SK-N-SH (cell line): ENCODE measurements around the gene CCDC6. TPM values are rescaled to one million over a fixed set of nuclear protein-coding genes. Genes with fewer than 3 reads are reported as not detected.

Experiments used
- CTCF ChIA-PET: fragments of 300-600, 350-600 bp; formaldehyde crosslinking; extraction: SDS; loops from one replicate; lab custom pipeline; 2021; lab: Yijun Ruan, JAX
- POLR2A ChIA-PET: fragments of 350-600 bp; sonication (Branson Sonifier 250); formaldehyde crosslinking; extraction: SDS; loops from one replicate; lab custom pipeline; 2020; ENCODE audit warnings: antibody characterized with exemption, inconsistent platforms; lab: Yijun Ruan, JAX
- DNase-seq: peaks from one replicate; pipeline ENCODE4 v3.0.0; 2012
- H2AFZ ChIP-seq: fragments of 200-600 bp; sonication (generic); 2 replicates; pipeline ENCODE4 v1.8.1; 2016; ENCODE audit warnings: antibody characterized with exemption, mild to moderate bottlenecking, low read depth
- H3F3A ChIP-seq: fragments of 200-600 bp; sonication (generic); replicated peaks from 2 replicates; pipeline ENCODE3; 2016; ENCODE audit warnings: antibody characterized with exemption, mild to moderate bottlenecking; ENCODE audit not compliant: insufficient read depth
- H3K27ac ChIP-seq, 2 experiments: fragments of 200-500 bp in 1 of 2; fragments of 200-600 bp in 1 of 2; sonication (Bioruptor generic) in 1 of 2; sonication (generic), shearing (Covaris generic) in 1 of 2; 2 replicates each; pipeline versions ENCODE4 v1.5.1 to v1.6.1; 2014 to 2016; ENCODE audit warnings: low read depth in 2 of 2, inconsistent platforms in 1 of 2, low read length in 1 of 2, mild to moderate bottlenecking in 1 of 2, mixed read lengths in 1 of 2
- H3K27me3 ChIP-seq: fragments of 200-600 bp; sonication (generic), shearing (Covaris generic); 2 replicates; pipeline ENCODE4 v1.6.1; 2016; ENCODE audit warnings: mixed run types; ENCODE audit not compliant: insufficient read depth
- H3K36me3 ChIP-seq, 2 experiments: fragments of 200-500 bp in 1 of 2; fragments of 200-600 bp in 1 of 2; sonication (Bioruptor generic) in 1 of 2; sonication (generic) in 1 of 2; replicated peaks in 1 of 2; 2 replicates each; pipeline versions ENCODE3 to v1.5.1; 2014 to 2016; ENCODE audit warnings: low read length in 1 of 2, mild to moderate bottlenecking in 1 of 2; ENCODE audit not compliant: insufficient read depth in 2 of 2, control insufficient read depth in 1 of 2
- H3K4me1 ChIP-seq, 2 experiments: fragments of 200-500 bp in 1 of 2; fragments of 200-600 bp in 1 of 2; sonication (Bioruptor generic) in 1 of 2; sonication (generic), shearing (Covaris generic) in 1 of 2; 2 replicates each; pipeline versions ENCODE4 v1.5.1 to v1.6.1; 2014 to 2016; ENCODE audit warnings: low read depth in 1 of 2, low read length in 1 of 2, mixed run types in 1 of 2; ENCODE audit not compliant: insufficient read depth in 2 of 2, control insufficient read depth in 1 of 2
- H3K4me2 ChIP-seq: fragments of 200-600 bp; sonication (generic), shearing (Covaris generic); 2 replicates; pipeline ENCODE4 v1.6.1; 2017; ENCODE audit warnings: mixed run types
- H3K4me3 ChIP-seq, 2 experiments: fragments of 200-500 bp in 1 of 2; fragments of 200-600 bp in 1 of 2; sonication (Bioruptor generic) in 1 of 2; sonication (generic), shearing (Covaris generic) in 1 of 2; 2 replicates each; pipeline versions ENCODE4 v1.5.1 to v1.8.1; 2014 to 2016; ENCODE audit warnings: low read depth in 2 of 2, inconsistent platforms in 1 of 2, low read length in 1 of 2, mild to moderate bottlenecking in 1 of 2, mixed read lengths in 1 of 2, moderate library complexity in 1 of 2
- H3K79me2 ChIP-seq: fragments of 200-600 bp; sonication (generic); 2 replicates; pipeline ENCODE4 v1.8.1; 2017; ENCODE audit warnings: mild to moderate bottlenecking; ENCODE audit not compliant: insufficient read depth
- H3K9ac ChIP-seq: fragments of 200-600 bp; sonication (generic); 2 replicates; pipeline ENCODE4 v1.6.1; 2017; ENCODE audit warnings: mixed run types
- H3K9me2 ChIP-seq: fragments of 200-600 bp; sonication (generic); 2 replicates; pipeline ENCODE4 v1.6.1; 2017; ENCODE audit warnings: mixed run types
- H3K9me3 ChIP-seq: fragments of 200-600 bp; sonication (generic); 2 replicates; pipeline ENCODE4 v1.6.1; 2017; ENCODE audit warnings: mixed run types, mild to moderate bottlenecking, moderate library complexity
- H4K20me1 ChIP-seq: fragments of 200-600 bp; sonication (generic); 2 replicates; pipeline ENCODE4 v1.6.1; 2017; ENCODE audit warnings: mild to moderate bottlenecking, mixed run types; ENCODE audit not compliant: insufficient read depth
- ELF1 ChIP-seq: IDR thresholded peaks from 2 replicates; pipeline ENCODE4 v1.4.0; 2012
- EP300 ChIP-seq, 2 experiments: IDR thresholded peaks; 2 replicates each; pipeline versions ENCODE4 v1.4.0 to v1.6.1; 2012; ENCODE audit warnings: borderline replicate concordance in 1 of 2, low read depth in 1 of 2, low read length in 1 of 2
- EZH2phosphoT487 ChIP-seq: fragments of 200-600 bp; sonication (generic); IDR thresholded peaks from 2 replicates; pipeline ENCODE4 v1.6.1; 2017; ENCODE audit warnings: low read depth, mixed run types, mild to moderate bottlenecking, antibody characterized with exemption, moderate library complexity, borderline replicate concordance
- FOSL2 ChIP-seq: IDR thresholded peaks from 2 replicates; pipeline ENCODE4 v1.4.0; 2012; ENCODE audit warnings: low read depth, mild to moderate bottlenecking, moderate library complexity, borderline replicate concordance
- MEF2A ChIP-seq: IDR thresholded peaks from 2 replicates; pipeline ENCODE4 v1.4.0; 2012; ENCODE audit warnings: low read depth, borderline replicate concordance
- MXI1 ChIP-seq: IDR thresholded peaks from 2 replicates; pipeline ENCODE4 v1.6.1; 2012; ENCODE audit warnings: mild to moderate bottlenecking, low read depth, low read length, improper control_type of control experiment
- NFIC ChIP-seq: IDR thresholded peaks from 2 replicates; pipeline ENCODE4 v1.4.0; 2012; ENCODE audit warnings: borderline replicate concordance
- POLR2AphosphoS5 ChIP-seq: IDR thresholded peaks from 2 replicates; pipeline ENCODE4 v1.6.1; 2012; ENCODE audit warnings: low read depth, low read length
- RCOR1 ChIP-seq: fragments of 150-350 bp; IDR thresholded peaks from 2 replicates; pipeline ENCODE4 v1.6.1; 2017; ENCODE audit warnings: antibody characterized with exemption, low read length
- RFX5 ChIP-seq: IDR thresholded peaks from 2 replicates; pipeline ENCODE4 v1.6.1; 2012; ENCODE audit warnings: mild to moderate bottlenecking, improper control_type of control experiment, low read length
- SMC3 ChIP-seq: IDR thresholded peaks from 2 replicates; pipeline ENCODE4 v1.6.1; 2012; ENCODE audit warnings: low read depth, low read length, improper control_type of control experiment
- TAF1 ChIP-seq: IDR thresholded peaks from 2 replicates; pipeline ENCODE4 v1.6.1; 2012; ENCODE audit warnings: low read depth, mild to moderate bottlenecking, low read length, moderate library complexity, borderline replicate concordance
- TCF12 ChIP-seq: IDR thresholded peaks from 2 replicates; pipeline ENCODE4 v1.4.0; 2012
- TEAD4 ChIP-seq: IDR thresholded peaks from 2 replicates; pipeline ENCODE4 v1.4.0; 2012; ENCODE audit warnings: mild to moderate bottlenecking, borderline replicate concordance; ENCODE audit not compliant: insufficient read depth
- WGBS: methylation state at CpG from one replicate; pipeline ENCODE4 v1.1.6; 2017; ENCODE audit warnings: low lambda C conversion rate; 5-methylcytosine and 5-hydroxymethylcytosine counted together
- polyA plus RNA-seq, 3 experiments: library from polyadenylated mRNA; depleted of rRNA; stranded (reverse); fragments of >200 nt; gene quantifications; 2 replicates each; pipeline ENCODE4 v1.2.3, GENCODE V29; 2012
- TF ChIP-seq, protein P1 (sequence below): fragments of 150-350 bp; IDR thresholded peaks from 2 replicates; pipeline ENCODE4 v1.6.1; 2016; ENCODE audit warnings: mild to moderate bottlenecking, low read depth, low read length
- TF ChIP-seq, protein P2 (sequence below): fragments of 200-600 bp; sonication (generic); IDR thresholded peaks from 2 replicates; pipeline ENCODE4 v1.6.1; 2017; ENCODE audit warnings: antibody characterized with exemption, mild to moderate bottlenecking, moderate library complexity
- TF ChIP-seq, protein P3 (sequence below): IDR thresholded peaks from 2 replicates; pipeline ENCODE4 v1.4.0; 2012; ENCODE audit warnings: low read depth, borderline replicate concordance

CCDC6 gene
- polyA plus RNA-seq, 1 of the 3 experiments (the other 2 are of a cell fraction), result 10.8 TPM

DNA sequence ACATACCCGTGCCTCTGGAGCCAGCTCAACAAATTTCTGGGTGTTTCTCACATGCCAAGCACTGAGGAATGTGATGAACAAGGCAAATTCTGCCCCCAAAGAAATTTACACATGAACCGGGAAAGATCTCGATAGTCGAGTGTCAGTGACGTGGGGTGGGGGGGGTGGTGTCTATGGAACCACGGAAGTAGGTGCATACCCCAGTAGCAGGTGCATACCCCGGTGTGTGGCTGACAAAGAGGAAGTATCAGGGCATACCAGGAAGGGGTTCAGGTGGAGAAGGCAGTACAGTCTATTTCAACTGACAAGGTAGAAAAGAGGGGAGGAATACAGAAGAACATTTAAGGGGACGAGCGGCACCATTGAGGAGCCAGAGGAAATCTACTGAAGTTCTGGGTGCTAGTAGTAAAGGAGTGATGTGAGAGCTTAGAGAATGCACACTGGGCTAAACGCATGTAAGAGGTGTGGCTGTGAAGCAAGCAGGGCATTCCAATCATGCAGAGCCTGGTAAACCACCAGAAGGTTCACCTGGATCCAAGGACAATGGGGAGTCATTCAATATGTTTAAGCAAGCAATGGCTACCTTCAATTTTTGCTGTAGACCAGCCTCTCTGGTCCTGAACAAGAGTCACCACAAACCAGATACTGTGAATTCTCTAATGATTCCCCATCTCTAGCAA lies 6.2 kb downstream of the CCDC6 start:
- Histone ChIP-seq H3K9me2 (no peaks in the 10 kb centered on the region), H3K4me1 (peaks cover 9 to 21% of the 10 kb centered on the region in 2 experiments; a peak in 3 of 4 replicates), H4K20me1 (peaks cover 82% of the 10 kb centered on the region), H3K36me3 (peaks cover 4 to 8% of the 10 kb centered on the region in 2 experiments), H3K9me3 (no peaks in the 10 kb centered on the region), H3K27ac (no peak overlapping the region), H3F3A (no peaks in the 10 kb centered on the region), H3K79me2 (peaks cover 100% of the 10 kb centered on the region), H3K27me3 (no peaks in the 10 kb centered on the region), H2AFZ (no peak overlapping the region), H3K4me3 (no peak overlapping the region), H3K4me2 (no peak overlapping the region), H3K9ac (no peak overlapping the region)
- POLR2A ChIA-PET, result no interaction called here
- TF ChIP-seq EZH2phosphoT487 (no peak), TAF1 (no peak), TCF12 (no peak), RFX5 (no peak), TEAD4 (no peak)
- CTCF ChIA-PET, result interaction anchor here (0.6 kb wide), 1 partner anchor 188 kb away, joined by 3 read pairs; no protein-coding TSS in a partner anchor
- no peak for DNase-seq
- WGBS, result 84% methylated on average over 10 of the region's 10 CpGs

DNA sequence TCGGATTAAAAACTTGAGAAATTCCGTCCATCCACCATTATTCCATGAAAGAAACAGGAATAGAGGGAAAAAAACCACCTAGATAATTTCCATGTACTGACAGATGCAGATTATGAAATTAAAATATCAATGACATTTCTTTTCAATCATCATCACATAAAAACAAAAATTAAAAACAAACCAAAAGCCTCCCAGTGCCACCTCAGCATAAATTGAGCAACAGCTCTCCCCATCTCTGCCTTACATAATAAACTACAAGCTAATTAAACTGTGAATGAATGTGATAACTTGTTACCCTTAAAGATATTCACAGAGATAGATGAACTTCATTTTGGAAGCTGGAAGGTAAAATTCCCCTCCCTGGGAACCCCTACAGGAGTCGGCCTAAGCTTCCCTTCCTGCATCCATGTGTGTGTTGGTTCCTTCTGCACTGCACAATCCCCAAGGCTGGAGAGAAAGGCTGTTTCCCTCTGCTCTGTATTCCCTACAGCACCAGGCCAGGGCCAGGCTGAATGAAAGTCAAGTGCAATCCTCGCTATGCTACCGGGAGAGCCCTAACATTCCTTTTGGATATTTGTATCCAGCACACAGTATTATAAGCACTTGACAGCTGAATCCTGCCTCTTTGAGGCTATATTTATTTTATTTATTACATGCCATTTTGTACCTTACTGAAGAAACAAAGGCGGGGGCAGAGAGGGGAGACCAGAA lies 8.1 kb downstream of the CCDC6 start:
- Histone ChIP-seq H3K9ac (no peak overlapping the region), H3K9me2 (no peaks in the 10 kb centered on the region), H2AFZ (no peak overlapping the region), H3K27ac (no peak overlapping the region), H3K79me2 (peaks cover 91% of the 10 kb centered on the region), H3K4me3 (no peak overlapping the region)
- CTCF ChIA-PET, result interaction anchor here (0.6 kb wide), 1 partner anchor 14 kb away, joined by 3 read pairs; no protein-coding TSS in a partner anchor
- no peak for DNase-seq
- POLR2A ChIA-PET, result no interaction called here
- TF ChIP-seq MXI1, result no peak
- TF ChIP-seq, protein P1, sequence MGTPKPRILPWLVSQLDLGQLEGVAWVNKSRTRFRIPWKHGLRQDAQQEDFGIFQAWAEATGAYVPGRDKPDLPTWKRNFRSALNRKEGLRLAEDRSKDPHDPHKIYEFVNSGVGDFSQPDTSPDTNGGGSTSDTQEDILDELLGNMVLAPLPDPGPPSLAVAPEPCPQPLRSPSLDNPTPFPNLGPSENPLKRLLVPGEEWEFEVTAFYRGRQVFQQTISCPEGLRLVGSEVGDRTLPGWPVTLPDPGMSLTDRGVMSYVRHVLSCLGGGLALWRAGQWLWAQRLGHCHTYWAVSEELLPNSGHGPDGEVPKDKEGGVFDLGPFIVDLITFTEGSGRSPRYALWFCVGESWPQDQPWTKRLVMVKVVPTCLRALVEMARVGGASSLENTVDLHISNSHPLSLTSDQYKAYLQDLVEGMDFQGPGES, result no peak
- TF ChIP-seq, protein P2, sequence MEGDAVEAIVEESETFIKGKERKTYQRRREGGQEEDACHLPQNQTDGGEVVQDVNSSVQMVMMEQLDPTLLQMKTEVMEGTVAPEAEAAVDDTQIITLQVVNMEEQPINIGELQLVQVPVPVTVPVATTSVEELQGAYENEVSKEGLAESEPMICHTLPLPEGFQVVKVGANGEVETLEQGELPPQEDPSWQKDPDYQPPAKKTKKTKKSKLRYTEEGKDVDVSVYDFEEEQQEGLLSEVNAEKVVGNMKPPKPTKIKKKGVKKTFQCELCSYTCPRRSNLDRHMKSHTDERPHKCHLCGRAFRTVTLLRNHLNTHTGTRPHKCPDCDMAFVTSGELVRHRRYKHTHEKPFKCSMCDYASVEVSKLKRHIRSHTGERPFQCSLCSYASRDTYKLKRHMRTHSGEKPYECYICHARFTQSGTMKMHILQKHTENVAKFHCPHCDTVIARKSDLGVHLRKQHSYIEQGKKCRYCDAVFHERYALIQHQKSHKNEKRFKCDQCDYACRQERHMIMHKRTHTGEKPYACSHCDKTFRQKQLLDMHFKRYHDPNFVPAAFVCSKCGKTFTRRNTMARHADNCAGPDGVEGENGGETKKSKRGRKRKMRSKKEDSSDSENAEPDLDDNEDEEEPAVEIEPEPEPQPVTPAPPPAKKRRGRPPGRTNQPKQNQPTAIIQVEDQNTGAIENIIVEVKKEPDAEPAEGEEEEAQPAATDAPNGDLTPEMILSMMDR, result no peak
- TF ChIP-seq SMC3, result no peak
- no peak for TF ChIP-seq NFIC
- no peak for TF ChIP-seq FOSL2
- TF ChIP-seq RCOR1, result no peak
- TF ChIP-seq POLR2AphosphoS5, result no peak
- TF ChIP-seq MEF2A, result no peak
- TF ChIP-seq TEAD4, result no peak
- TF ChIP-seq, protein P3, sequence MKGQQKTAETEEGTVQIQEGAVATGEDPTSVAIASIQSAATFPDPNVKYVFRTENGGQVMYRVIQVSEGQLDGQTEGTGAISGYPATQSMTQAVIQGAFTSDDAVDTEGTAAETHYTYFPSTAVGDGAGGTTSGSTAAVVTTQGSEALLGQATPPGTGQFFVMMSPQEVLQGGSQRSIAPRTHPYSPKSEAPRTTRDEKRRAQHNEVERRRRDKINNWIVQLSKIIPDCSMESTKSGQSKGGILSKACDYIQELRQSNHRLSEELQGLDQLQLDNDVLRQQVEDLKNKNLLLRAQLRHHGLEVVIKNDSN, result no peak
- no peak for TF ChIP-seq EP300 (IDR thresholded peaks at IDR 0.05; ENCODE audit: borderline replicate concordance in 1 of 2, low read depth in 1 of 2, low read length in 1 of 2)
- TF ChIP-seq ELF1, result no peak
- TF ChIP-seq, all 33 proteins: peak for 0
- Histone ChIP-seq H3K27me3 (no peaks in the 10 kb centered on the region), H3K4me2 (no peak overlapping the region), H3K36me3 (peaks cover 4 to 8% of the 10 kb centered on the region in 2 experiments), H3K9me3 (no peaks in the 10 kb centered on the region), H3F3A (no peaks in the 10 kb centered on the region), H3K4me1 (peaks cover 4 to 17% of the 10 kb centered on the region in 2 experiments; a peak in 2 of 4 replicates), H4K20me1 (peaks cover 77% of the 10 kb centered on the region)
- WGBS, result 94% methylated on average over 6 of the region's 6 CpGs
